ENCODE data around the gene GAD2. TPM values are rescaled to one million over a fixed set of nuclear protein-coding genes. Genes with fewer than 3 reads are reported as not detected.

GAD2 gene
- total RNA-seq, 1 experiment from 2014 or later, result not detected

GRCh38 chr10:26310361-26310760 lies 93.8 kb downstream of the GAD2 start:
- POLR2A ChIA-PET, result no interaction called here
- Histone ChIP-seq H3K4me1 (ENCODE audit: control insufficient read depth, insufficient read depth, low read length) (no peaks in the 10 kb centered on the region), H3K27ac (ENCODE audit: low read length) (no peak overlapping the region), H3K27me3 (ENCODE audit: control insufficient read depth, insufficient read depth, low read length) (no peaks in the 10 kb centered on the region), H3K36me3 (ENCODE audit: control insufficient read depth, insufficient read depth, low read length) (no peaks in the 10 kb centered on the region), H3K4me3 (ENCODE audit: low read depth in 2 of 2, low read length in 2 of 2) (no peak overlapping the region), H3K9me3 (ENCODE audit: control insufficient read depth, insufficient read depth, low read depth, low read length) (no peaks in the 10 kb centered on the region)
- in situ Hi-C loops (cut with HindIII; ENCODE audit: low pct_unique_long_range_greater_than_20kb, low sequenced_read_pairs) (no loop called here), intact Hi-C loops (cut with micrococcal nuclease; ENCODE audit: unreplicated experiment) (no loop called here)
- TF ChIP-seq SIN3A (IDR thresholded peaks at IDR 0.05; ENCODE audit: borderline replicate concordance, insufficient read depth, low read depth, low read length), result no peak
- TF ChIP-seq POLR2AphosphoS5 (IDR thresholded peaks at IDR 0.05; ENCODE audit: low read depth, low read length), result no peak
- TF ChIP-seq, protein P1, sequence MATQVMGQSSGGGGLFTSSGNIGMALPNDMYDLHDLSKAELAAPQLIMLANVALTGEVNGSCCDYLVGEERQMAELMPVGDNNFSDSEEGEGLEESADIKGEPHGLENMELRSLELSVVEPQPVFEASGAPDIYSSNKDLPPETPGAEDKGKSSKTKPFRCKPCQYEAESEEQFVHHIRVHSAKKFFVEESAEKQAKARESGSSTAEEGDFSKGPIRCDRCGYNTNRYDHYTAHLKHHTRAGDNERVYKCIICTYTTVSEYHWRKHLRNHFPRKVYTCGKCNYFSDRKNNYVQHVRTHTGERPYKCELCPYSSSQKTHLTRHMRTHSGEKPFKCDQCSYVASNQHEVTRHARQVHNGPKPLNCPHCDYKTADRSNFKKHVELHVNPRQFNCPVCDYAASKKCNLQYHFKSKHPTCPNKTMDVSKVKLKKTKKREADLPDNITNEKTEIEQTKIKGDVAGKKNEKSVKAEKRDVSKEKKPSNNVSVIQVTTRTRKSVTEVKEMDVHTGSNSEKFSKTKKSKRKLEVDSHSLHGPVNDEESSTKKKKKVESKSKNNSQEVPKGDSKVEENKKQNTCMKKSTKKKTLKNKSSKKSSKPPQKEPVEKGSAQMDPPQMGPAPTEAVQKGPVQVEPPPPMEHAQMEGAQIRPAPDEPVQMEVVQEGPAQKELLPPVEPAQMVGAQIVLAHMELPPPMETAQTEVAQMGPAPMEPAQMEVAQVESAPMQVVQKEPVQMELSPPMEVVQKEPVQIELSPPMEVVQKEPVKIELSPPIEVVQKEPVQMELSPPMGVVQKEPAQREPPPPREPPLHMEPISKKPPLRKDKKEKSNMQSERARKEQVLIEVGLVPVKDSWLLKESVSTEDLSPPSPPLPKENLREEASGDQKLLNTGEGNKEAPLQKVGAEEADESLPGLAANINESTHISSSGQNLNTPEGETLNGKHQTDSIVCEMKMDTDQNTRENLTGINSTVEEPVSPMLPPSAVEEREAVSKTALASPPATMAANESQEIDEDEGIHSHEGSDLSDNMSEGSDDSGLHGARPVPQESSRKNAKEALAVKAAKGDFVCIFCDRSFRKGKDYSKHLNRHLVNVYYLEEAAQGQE (IDR thresholded peaks at IDR 0.05; ENCODE audit: insufficient read depth in 1 of 2, low read depth in 2 of 2, low read length in 1 of 2), result no peak
- DNase-seq (ENCODE audit: low read depth, low spot score) (no peak), ATAC-seq (no peak)
- CTCF ChIA-PET, result no interaction called here
- BruUV-seq (replicated peaks), result no TSS peak

DNA sequence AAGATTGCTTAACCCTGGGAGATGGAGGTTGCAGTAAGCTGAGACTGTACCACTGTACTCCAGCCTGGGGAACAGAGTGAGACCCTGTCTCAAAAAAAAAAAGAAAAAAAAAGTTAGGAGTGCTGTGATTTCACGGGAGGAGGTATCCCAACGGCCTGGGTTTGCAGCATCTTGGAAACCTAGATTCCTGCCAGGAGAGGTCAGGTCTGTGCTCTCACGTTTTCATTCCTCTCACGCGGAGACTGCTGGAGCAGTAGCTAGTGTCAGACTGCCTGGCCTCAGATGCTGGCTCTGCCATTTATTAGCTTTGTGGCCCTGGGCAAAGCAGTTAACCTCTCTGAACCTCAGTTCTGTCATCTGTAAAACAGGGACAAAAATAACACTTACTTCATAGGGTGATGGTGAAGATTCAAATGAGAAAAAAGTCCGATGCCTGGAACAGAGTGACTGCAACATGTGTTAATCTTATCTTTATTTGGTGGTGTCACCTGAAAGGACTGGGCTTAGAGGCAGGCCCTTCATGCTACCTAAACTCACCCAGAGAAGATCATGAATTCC lies 94.9 kb downstream of the GAD2 start:
- Histone ChIP-seq H3K27me3 (ENCODE audit: control insufficient read depth, insufficient read depth, low read length) (no peaks in the 10 kb centered on the region), H3K9me3 (ENCODE audit: control insufficient read depth, insufficient read depth, low read depth, low read length) (no peaks in the 10 kb centered on the region), H3K36me3 (ENCODE audit: control insufficient read depth, insufficient read depth, low read length) (no peaks in the 10 kb centered on the region), H3K4me3 (ENCODE audit: low read depth in 2 of 2, low read length in 2 of 2) (no peak overlapping the region), H3K4me1 (ENCODE audit: control insufficient read depth, insufficient read depth, low read length) (no peaks in the 10 kb centered on the region), H3K27ac (ENCODE audit: low read length) (no peak overlapping the region)
- intact Hi-C loops (cut with micrococcal nuclease; ENCODE audit: unreplicated experiment), result no loop called here
- DNase-seq (ENCODE audit: low read depth, low spot score), result no peak
- in situ Hi-C loops (cut with HindIII; ENCODE audit: low pct_unique_long_range_greater_than_20kb, low sequenced_read_pairs), result no loop called here
- ChIA-PET CTCF (no interaction called here), POLR2A (no interaction called here)
- TF ChIP-seq, protein P1 (IDR thresholded peaks at IDR 0.05; ENCODE audit: insufficient read depth in 1 of 2, low read depth in 2 of 2, low read length in 1 of 2), result no peak
- TF ChIP-seq, protein P2, sequence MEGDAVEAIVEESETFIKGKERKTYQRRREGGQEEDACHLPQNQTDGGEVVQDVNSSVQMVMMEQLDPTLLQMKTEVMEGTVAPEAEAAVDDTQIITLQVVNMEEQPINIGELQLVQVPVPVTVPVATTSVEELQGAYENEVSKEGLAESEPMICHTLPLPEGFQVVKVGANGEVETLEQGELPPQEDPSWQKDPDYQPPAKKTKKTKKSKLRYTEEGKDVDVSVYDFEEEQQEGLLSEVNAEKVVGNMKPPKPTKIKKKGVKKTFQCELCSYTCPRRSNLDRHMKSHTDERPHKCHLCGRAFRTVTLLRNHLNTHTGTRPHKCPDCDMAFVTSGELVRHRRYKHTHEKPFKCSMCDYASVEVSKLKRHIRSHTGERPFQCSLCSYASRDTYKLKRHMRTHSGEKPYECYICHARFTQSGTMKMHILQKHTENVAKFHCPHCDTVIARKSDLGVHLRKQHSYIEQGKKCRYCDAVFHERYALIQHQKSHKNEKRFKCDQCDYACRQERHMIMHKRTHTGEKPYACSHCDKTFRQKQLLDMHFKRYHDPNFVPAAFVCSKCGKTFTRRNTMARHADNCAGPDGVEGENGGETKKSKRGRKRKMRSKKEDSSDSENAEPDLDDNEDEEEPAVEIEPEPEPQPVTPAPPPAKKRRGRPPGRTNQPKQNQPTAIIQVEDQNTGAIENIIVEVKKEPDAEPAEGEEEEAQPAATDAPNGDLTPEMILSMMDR (IDR thresholded peaks at IDR 0.05), result no peak
- TF ChIP-seq SIN3A (IDR thresholded peaks at IDR 0.05; ENCODE audit: borderline replicate concordance, insufficient read depth, low read depth, low read length) (no peak), POLR2AphosphoS5 (IDR thresholded peaks at IDR 0.05; ENCODE audit: low read depth, low read length) (no peak), TCF7L2 (IDR thresholded peaks at IDR 0.05; ENCODE audit: low read depth, low read length) (no peak)
- ATAC-seq, result no peak
- BruUV-seq (replicated peaks), result no TSS peak
